ENCODE results near the gene CAMTA1.

Gene CAMTA1

GRCh38 chr1:6873298-6874015, 88.2 kb downstream of the CAMTA1 start:
- no peak for DNase-seq (ENCODE audit: low read depth, low spot score)

- no peak for DNase-seq (ENCODE audit: low read depth, low spot score)
Measured at GRCh38 chr1:6874298-6874697, 89.0 kb downstream of the CAMTA1 start.

- DNase-seq (ENCODE audit: low read depth, low spot score): no peak
Measured at GRCh38 chr1:6880951-6881690, 95.9 kb downstream of the CAMTA1 start.

- DNase-seq (ENCODE audit: low read depth, low spot score): no peak
Measured at GRCh38 chr1:6882414-6882813, 97.2 kb downstream of the CAMTA1 start.

- DNase-seq (ENCODE audit: low read depth, low spot score): no peak
Measured at GRCh38 chr1:6884652-6885153, 99.4 kb downstream of the CAMTA1 start.

GRCh38 chr1:6885426-6885825, 100.2 kb downstream of the CAMTA1 start:
- no peak for DNase-seq (ENCODE audit: low read depth, low spot score)

- no peak for DNase-seq (ENCODE audit: low read depth, low spot score)
Measured at GRCh38 chr1:6886523-6886922, 101.3 kb downstream of the CAMTA1 start.

- no peak for DNase-seq (ENCODE audit: low read depth, low spot score)
Measured at GRCh38 chr1:6888268-6888667, 103.0 kb downstream of the CAMTA1 start.

- no peak for DNase-seq (ENCODE audit: low read depth, low spot score)
Measured at GRCh38 chr1:6888870-6889269, 103.6 kb downstream of the CAMTA1 start.

GRCh38 chr1:6889875-6890480, 104.7 kb downstream of the CAMTA1 start:
- peak; percentile 10 for DNase-seq (ENCODE audit: low read depth, low spot score)

GRCh38 chr1:6890686-6891085, 105.4 kb downstream of the CAMTA1 start:
- no peak for DNase-seq (ENCODE audit: low read depth, low spot score)

- DNase-seq (ENCODE audit: low read depth, low spot score): no peak
Measured at GRCh38 chr1:6891781-6892579, 106.7 kb downstream of the CAMTA1 start.

GRCh38 chr1:6893388-6893787, 108.1 kb downstream of the CAMTA1 start:
- DNase-seq (ENCODE audit: low read depth, low spot score): no peak

- no peak for DNase-seq (ENCODE audit: low read depth, low spot score)
Measured at GRCh38 chr1:6897138-6897537, 111.9 kb downstream of the CAMTA1 start.

- DNase-seq (ENCODE audit: low read depth, low spot score): no peak
Measured at GRCh38 chr1:6898974-6899539, 113.8 kb downstream of the CAMTA1 start.

- no peak for DNase-seq (ENCODE audit: low read depth, low spot score)
Measured at GRCh38 chr1:6899621-6900020, 114.4 kb downstream of the CAMTA1 start.

- no peak for DNase-seq (ENCODE audit: low read depth, low spot score)
Measured at GRCh38 chr1:6902153-6902552, 116.9 kb downstream of the CAMTA1 start.

GRCh38 chr1:6904476-6905170, 119.4 kb downstream of the CAMTA1 start:
- no peak for DNase-seq (ENCODE audit: low read depth, low spot score)

GRCh38 chr1:6905331-6905730, 120.1 kb downstream of the CAMTA1 start:
- DNase-seq (ENCODE audit: low read depth, low spot score): no peak

- no peak for DNase-seq (ENCODE audit: low read depth, low spot score)
Measured at GRCh38 chr1:6905790-6906189, 120.5 kb downstream of the CAMTA1 start.

GRCh38 chr1:6906783-6907182, 121.5 kb downstream of the CAMTA1 start:
- DNase-seq (ENCODE audit: low read depth, low spot score): no peak
